Measurements from ENCODE around the gene MLLT3. TPM values are rescaled to one million over a fixed set of nuclear protein-coding genes. Genes with fewer than 3 reads are reported as not detected.

MLLT3 gene
- total and polyA plus RNA-seq, 2 of the 13 experiments (the other 11 are each of a cell fraction or from before 2014, with no cell fraction given): 12.3 to 12.6 TPM

- DNase-seq (ENCODE audit: low spot score) (no peak), ATAC-seq (no peak), FAIRE-seq (no peak)
- no TSS peak for BruUV-seq (replicated peaks)
- peaks cover 9% of the 10 kb centered on the region for H3K4me1 ChIP-seq (ENCODE audit: insufficient read depth, low read length)
- TF ChIP-seq ZBTB7B (CRISPR knock-in tag; IDR thresholded peaks at IDR 0.05): no peak
- WGBS (ENCODE audit: low lambda C conversion rate): 63% methylated on average over 11 of the region's 11 CpGs
- no peak overlapping the region for H3K4me3 ChIP-seq (replicated peaks in 1 of 3; ENCODE audit: insufficient read depth in 1 of 3, low read depth in 2 of 3, low read length in 3 of 3)
- no peaks in the 10 kb centered on the region for H3K27me3 ChIP-seq (ENCODE audit: control insufficient read depth in 1 of 2, insufficient read depth in 2 of 2, low read length in 2 of 2)
- no peaks in the 10 kb centered on the region for H3K36me3 ChIP-seq (replicated peaks in 1 of 2; ENCODE audit: control insufficient read depth in 1 of 2, insufficient read depth in 2 of 2, low read length in 2 of 2)
- intact Hi-C loops (cut with micrococcal nuclease; ENCODE audit: unreplicated experiment): no loop called here
- ChIA-PET POLR2A (no interaction called here), CTCF (ENCODE audit: low intra/inter-chr PET ratio, low total read pairs) (no interaction called here)
- H3K79me2 ChIP-seq (ENCODE audit: insufficient read depth, low read length): no peaks in the 10 kb centered on the region
- no peak overlapping the region for H3K4me2 ChIP-seq (ENCODE audit: low read depth, low read length)
- H3K27ac ChIP-seq (ENCODE audit: extremely low read length, insufficient read depth, low read length): no peak overlapping the region
- no peak overlapping the region for H3K9ac ChIP-seq (ENCODE audit: insufficient read depth, low read depth, low read length)
- in situ Hi-C loops (cut with HindIII; ENCODE audit: extremely low pct_ligation_motif_present, low pct_unique_long_range_greater_than_20kb): no loop called here
- no peaks in the 10 kb centered on the region for H4K20me1 ChIP-seq (ENCODE audit: insufficient read depth, low read length)
- H3K9me3 ChIP-seq (ENCODE audit: low read length): no peaks in the 10 kb centered on the region
- no peak overlapping the region for H2AFZ ChIP-seq (ENCODE audit: low read length)
Observed at GRCh38 chr9:20513126-20513913, 109.0 kb downstream of the MLLT3 start.

GRCh38 chr9:20512636-20513035 is 109.7 kb downstream of the MLLT3 start:
- no peaks in the 10 kb centered on the region for H3K9me3 ChIP-seq (ENCODE audit: low read length)
- no peaks in the 10 kb centered on the region for H4K20me1 ChIP-seq (ENCODE audit: insufficient read depth, low read length)
- H3K27me3 ChIP-seq (ENCODE audit: control insufficient read depth in 1 of 2, insufficient read depth in 2 of 2, low read length in 2 of 2): no peaks in the 10 kb centered on the region
- ATAC-seq (no peak), FAIRE-seq (no peak), DNase-seq (ENCODE audit: low spot score) (no peak)
- no peak overlapping the region for H3K27ac ChIP-seq (ENCODE audit: extremely low read length, insufficient read depth, low read length)
- in situ Hi-C loops (cut with HindIII; ENCODE audit: extremely low pct_ligation_motif_present, low pct_unique_long_range_greater_than_20kb) (no loop called here), intact Hi-C loops (cut with micrococcal nuclease; ENCODE audit: unreplicated experiment) (no loop called here)
- no peak overlapping the region for H2AFZ ChIP-seq (ENCODE audit: low read length)
- peaks cover 9% of the 10 kb centered on the region for H3K4me1 ChIP-seq (ENCODE audit: insufficient read depth, low read length)
- POLR2A ChIA-PET: no interaction called here
- CTCF ChIA-PET (ENCODE audit: low intra/inter-chr PET ratio, low total read pairs): no interaction called here
- H3K36me3 ChIP-seq (replicated peaks in 1 of 2; ENCODE audit: control insufficient read depth in 1 of 2, insufficient read depth in 2 of 2, low read length in 2 of 2): no peaks in the 10 kb centered on the region
- H3K4me3 ChIP-seq (replicated peaks in 1 of 3; ENCODE audit: insufficient read depth in 1 of 3, low read depth in 2 of 3, low read length in 3 of 3): no peak overlapping the region
- no peak overlapping the region for H3K4me2 ChIP-seq (ENCODE audit: low read depth, low read length)
- BruUV-seq (replicated peaks): no TSS peak
- 57% methylated on average over 2 of the region's 2 CpGs for WGBS (ENCODE audit: low lambda C conversion rate)
- no peaks in the 10 kb centered on the region for H3K79me2 ChIP-seq (ENCODE audit: insufficient read depth, low read length)
- H3K9ac ChIP-seq (ENCODE audit: insufficient read depth, low read depth, low read length): no peak overlapping the region
- TF ChIP-seq ZNF18 (CRISPR knock-in tag; IDR thresholded peaks at IDR 0.05; ENCODE audit: insufficient replicate concordance) (no peak), ETV5 (CRISPR knock-in tag; IDR thresholded peaks at IDR 0.05; ENCODE audit: borderline replicate concordance) (no peak), ZNF710 (CRISPR knock-in tag; IDR thresholded peaks at IDR 0.05; ENCODE audit: borderline replicate concordance) (no peak), NFRKB (IDR thresholded peaks at IDR 0.05) (no peak), PAXIP1 (CRISPR knock-in tag; conservative IDR thresholded peaks at IDR 0.05) (no peak), GABPA (IDR thresholded peaks at IDR 0.05; ENCODE audit: low read depth, low read length) (no peak), GABPA (CRISPR knock-in tag; IDR thresholded peaks at IDR 0.05; ENCODE audit: low read depth) (no peak), ZMAT3 (CRISPR knock-in tag; conservative IDR thresholded peaks at IDR 0.05) (no peak)

Measured in HepG2 (cell line).